Measurements from ENCODE around the gene LRIT1. TPM values are rescaled to one million over a fixed set of nuclear protein-coding genes. Genes with fewer than 3 reads are reported as not detected.

The LRIT1 gene
- polyA plus RNA-seq, 1 of the 3 experiments (the other 2 are of a cell fraction): not detected

GRCh38 chr10:84221916-84222315 is 19.4 kb downstream of the LRIT1 start:
- no peak for DNase-seq
- H3K4me3 ChIP-seq (ENCODE audit: low read depth in 2 of 2, low read length in 1 of 2): no peak overlapping the region
- no peak overlapping the region for H2AFZ ChIP-seq (ENCODE audit: low read depth)
- no peaks in the 10 kb centered on the region for H3F3A ChIP-seq (replicated peaks; ENCODE audit: insufficient read depth)
- H4K20me1 ChIP-seq (ENCODE audit: insufficient read depth): no peaks in the 10 kb centered on the region
- WGBS (ENCODE audit: low lambda C conversion rate): 26% methylated on average over 3 of the region's 8 CpGs
- POLR2A ChIA-PET: no interaction called here
- no peaks in the 10 kb centered on the region for H3K4me1 ChIP-seq (ENCODE audit: control insufficient read depth in 1 of 2, insufficient read depth in 2 of 2, low read depth in 1 of 2, low read length in 1 of 2)
- no peaks in the 10 kb centered on the region for H3K36me3 ChIP-seq (replicated peaks in 1 of 2; ENCODE audit: control insufficient read depth in 1 of 2, insufficient read depth in 2 of 2, low read length in 1 of 2)
- H3K9me2 ChIP-seq: no peaks in the 10 kb centered on the region
- H3K4me2 ChIP-seq: no peak overlapping the region
- H3K27ac ChIP-seq (ENCODE audit: low read depth in 2 of 2, low read length in 1 of 2): no peak overlapping the region
- CTCF ChIA-PET: interaction anchor here (1.1 to 1.3 kb wide), 2 partner anchors 10 to 17 kb away, joined by 4 to 5 read pairs; no protein-coding TSS in a partner anchor
- no peak overlapping the region for H3K9ac ChIP-seq
- no peaks in the 10 kb centered on the region for H3K79me2 ChIP-seq (ENCODE audit: insufficient read depth)
- no peaks in the 10 kb centered on the region for H3K27me3 ChIP-seq (ENCODE audit: insufficient read depth)
- TF ChIP-seq SIN3A (IDR thresholded peaks at IDR 0.05; ENCODE audit: borderline replicate concordance, low read depth, low read length) (no peak), IRF3 (IDR thresholded peaks at IDR 0.05; ENCODE audit: low read depth, low read length) (no peak)
- H3K9me3 ChIP-seq: no peaks in the 10 kb centered on the region

GRCh38 chr10:84217746-84218145 is 23.6 kb downstream of the LRIT1 start:
- TF ChIP-seq GABPA (IDR thresholded peaks at IDR 0.05; ENCODE audit: low read depth) (no peak), GATA2 (CRISPR knock-in tag; IDR thresholded peaks at IDR 0.05) (no peak)
- no peaks in the 10 kb centered on the region for H3K27me3 ChIP-seq (ENCODE audit: insufficient read depth)
- H3F3A ChIP-seq (replicated peaks; ENCODE audit: insufficient read depth): no peaks in the 10 kb centered on the region
- no peaks in the 10 kb centered on the region for H3K4me1 ChIP-seq (ENCODE audit: control insufficient read depth in 1 of 2, insufficient read depth in 2 of 2, low read depth in 1 of 2, low read length in 1 of 2)
- 32% methylated on average over 2 of the region's 4 CpGs for whole genome bisulfite sequencing (ENCODE audit: low lambda C conversion rate)
- H2AFZ ChIP-seq (ENCODE audit: low read depth): no peak overlapping the region
- no peak overlapping the region for H3K4me3 ChIP-seq (ENCODE audit: low read depth in 2 of 2, low read length in 1 of 2)
- CTCF ChIA-PET: interaction anchor here (1.3 kb wide), 1 partner anchor 73 kb away, joined by 3 read pairs; no protein-coding TSS in a partner anchor
- H3K4me2 ChIP-seq: no peak overlapping the region
- no peaks in the 10 kb centered on the region for H4K20me1 ChIP-seq (ENCODE audit: insufficient read depth)
- H3K9me3 ChIP-seq: no peaks in the 10 kb centered on the region
- POLR2A ChIA-PET: no interaction called here
- H3K9ac ChIP-seq: no peak overlapping the region
- no peak for DNase-seq
- H3K79me2 ChIP-seq (ENCODE audit: insufficient read depth): no peaks in the 10 kb centered on the region
- no peaks in the 10 kb centered on the region for H3K36me3 ChIP-seq (replicated peaks in 1 of 2; ENCODE audit: control insufficient read depth in 1 of 2, insufficient read depth in 2 of 2, low read length in 1 of 2)
- H3K27ac ChIP-seq (ENCODE audit: low read depth in 2 of 2, low read length in 1 of 2): no peak overlapping the region
- H3K9me2 ChIP-seq: no peaks in the 10 kb centered on the region

GRCh38 chr10:84216834-84217233 is 24.5 kb downstream of the LRIT1 start:
- Histone ChIP-seq H3K4me2 (no peak overlapping the region), H3K9ac (no peak overlapping the region), H3K9me3 (no peaks in the 10 kb centered on the region), H2AFZ (ENCODE audit: low read depth) (no peak overlapping the region), H3K27ac (ENCODE audit: low read depth in 2 of 2, low read length in 1 of 2) (no peak overlapping the region), H3F3A (replicated peaks; ENCODE audit: insufficient read depth) (no peaks in the 10 kb centered on the region), H3K36me3 (replicated peaks in 1 of 2; ENCODE audit: control insufficient read depth in 1 of 2, insufficient read depth in 2 of 2, low read length in 1 of 2) (no peaks in the 10 kb centered on the region), H3K27me3 (ENCODE audit: insufficient read depth) (no peaks in the 10 kb centered on the region), H3K4me1 (ENCODE audit: control insufficient read depth in 1 of 2, insufficient read depth in 2 of 2, low read depth in 1 of 2, low read length in 1 of 2) (no peaks in the 10 kb centered on the region), H4K20me1 (ENCODE audit: insufficient read depth) (no peaks in the 10 kb centered on the region), H3K9me2 (no peaks in the 10 kb centered on the region), H3K79me2 (ENCODE audit: insufficient read depth) (no peaks in the 10 kb centered on the region), H3K4me3 (ENCODE audit: low read depth in 2 of 2, low read length in 1 of 2) (no peak overlapping the region)
- DNase-seq: no peak
- 27% methylated on average over 4 of the region's 9 CpGs for WGBS (ENCODE audit: low lambda C conversion rate)
- POLR2A ChIA-PET: no interaction called here
- CTCF ChIA-PET: interaction anchor here (0.7 to 1.3 kb wide), 3 partner anchors 11 to 72 kb away, joined by 3 read pairs; no protein-coding TSS in a partner anchor
- TF ChIP-seq MAX (IDR thresholded peaks at IDR 0.05; ENCODE audit: low read depth): no peak
- TF ChIP-seq USF1 (IDR thresholded peaks at IDR 0.05; ENCODE audit: borderline replicate concordance, low read depth): no peak
- no peak for TF ChIP-seq NFIC (IDR thresholded peaks at IDR 0.05; ENCODE audit: borderline replicate concordance)
- TF ChIP-seq REST (IDR thresholded peaks at IDR 0.05; ENCODE audit: low read depth, low read length): no peak
- TF ChIP-seq RCOR1 (IDR thresholded peaks at IDR 0.05; ENCODE audit: low read length): no peak
- TF ChIP-seq FOSL2 (IDR thresholded peaks at IDR 0.05; ENCODE audit: borderline replicate concordance, low read depth): no peak
- TF ChIP-seq PBX3 (IDR thresholded peaks at IDR 0.05): no peak
- TF ChIP-seq USF2 (IDR thresholded peaks at IDR 0.05; ENCODE audit: borderline replicate concordance, low read depth, low read length): no peak
